Embryonic facial prominence (tissue), 1 donor: ENCODE data around the gene SYT15.
"Not testable (repeated sequence)": the region's sequence is repeated elsewhere in the genome, so short reads cannot be mapped to it uniquely, and the experiment has no call there.

Experiments
- DNase-seq: peaks from one replicate; pipeline ENCODE4 v3.0.0-alpha.2; 2016; ENCODE audit errors: extremely low spot score

Gene SYT15

DNA sequence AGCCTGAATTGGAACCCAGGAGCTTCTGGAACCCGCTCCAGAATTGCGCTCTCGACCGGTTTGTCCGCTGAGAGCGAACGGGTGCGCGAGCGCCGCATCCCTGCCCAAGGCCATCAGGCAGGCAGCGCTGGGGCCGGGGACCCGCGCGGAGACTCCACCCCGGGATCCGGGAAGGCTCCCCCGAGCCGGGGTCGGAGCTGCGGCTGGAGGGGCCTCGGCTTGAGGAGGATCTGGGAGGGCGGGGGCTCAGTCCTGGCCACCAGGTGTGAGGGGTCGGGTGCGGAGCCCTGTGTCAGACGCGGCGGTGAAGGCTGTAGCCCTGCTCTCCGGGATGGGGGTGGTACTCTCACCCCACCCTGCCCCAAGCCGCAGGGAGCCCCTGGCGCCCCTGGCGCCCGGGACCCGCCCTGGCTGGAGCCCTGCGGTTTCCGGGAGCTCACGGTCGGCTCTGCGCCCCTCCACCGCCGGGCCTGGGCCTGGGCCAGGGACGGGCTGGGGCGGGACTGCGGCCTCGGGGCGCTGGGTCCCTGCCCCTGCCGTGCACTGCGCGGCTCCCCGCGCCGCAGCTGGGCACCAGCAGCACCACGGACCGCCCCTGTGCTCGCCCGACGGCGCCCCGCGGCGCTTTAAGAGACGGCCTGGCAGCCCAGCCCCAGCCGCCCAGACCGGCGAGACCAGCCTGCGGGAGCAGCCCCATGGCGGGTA lies at the start of gene SYT15:
Gene SYT15 (plus strand): TSS at position 655 of the 705 bp plus-strand sequence. CDS start 41 bp downstream, at position 696.
- not testable (repeated sequence) for DNase-seq

DNA sequence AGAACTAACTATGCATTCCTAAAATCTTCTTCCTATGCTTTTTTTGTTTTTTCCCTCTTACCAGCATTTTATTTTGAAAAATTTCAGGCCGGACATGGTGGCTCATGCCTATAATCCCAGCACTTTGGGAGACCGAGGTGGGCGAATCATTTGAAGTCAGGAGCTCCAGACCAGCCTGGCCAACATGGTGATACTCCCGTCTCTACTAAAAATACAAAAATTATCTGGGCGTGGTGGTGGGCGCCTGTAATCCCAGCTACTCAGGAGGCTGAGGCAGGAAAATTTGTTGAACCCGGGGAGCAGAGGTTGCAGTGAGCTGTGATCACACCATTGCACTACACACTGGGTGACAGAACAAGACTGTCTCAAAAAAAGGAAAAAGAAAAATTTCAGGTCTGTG lies 49.2 kb upstream of the SYT15 start:
- DNase-seq = not testable (repeated sequence)

DNA sequence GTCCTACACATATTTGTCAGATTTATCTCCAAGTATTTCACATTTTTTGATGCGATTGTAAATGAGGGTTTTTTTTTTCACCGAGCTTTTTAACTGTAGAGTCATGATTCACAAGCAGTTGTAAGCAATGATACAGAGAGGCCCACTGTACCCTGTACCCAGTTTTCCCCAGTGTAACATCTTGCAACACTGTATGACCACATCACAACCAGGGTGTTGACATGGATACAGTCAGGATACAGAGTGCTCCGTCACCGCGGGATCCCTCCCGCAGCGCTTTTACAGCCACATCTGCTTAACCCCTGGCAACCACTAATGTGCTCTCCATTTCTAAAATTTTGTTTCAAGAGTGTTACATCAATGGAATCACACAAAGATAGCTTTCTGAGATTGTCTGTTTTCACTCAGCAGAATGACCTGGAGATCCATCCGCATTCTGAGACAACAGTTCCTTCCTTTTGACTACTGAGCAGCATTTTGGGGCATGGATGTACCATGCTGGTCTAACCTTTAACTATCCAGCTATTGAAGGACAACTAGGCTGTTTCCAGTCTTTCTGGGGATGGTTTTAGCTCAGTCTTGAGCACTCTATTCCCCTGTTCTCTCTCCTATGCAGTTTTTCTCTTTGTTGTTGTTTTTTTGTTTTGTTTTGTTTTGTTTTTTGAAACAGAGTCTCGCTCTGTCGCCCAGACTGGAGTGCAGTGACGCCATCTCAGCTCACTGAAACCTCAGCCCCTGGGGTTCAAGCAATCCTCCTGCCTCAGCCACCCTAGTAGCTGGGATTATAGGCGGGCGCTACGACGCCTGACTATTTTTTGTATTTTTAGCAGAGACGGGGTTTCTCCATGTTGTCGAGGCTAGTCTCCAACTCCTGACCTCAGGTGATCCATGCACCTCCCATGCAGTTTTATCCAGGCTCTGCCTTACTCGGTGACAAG lies 48.4 kb upstream of the SYT15 start:
- no peak for DNase-seq

DNA sequence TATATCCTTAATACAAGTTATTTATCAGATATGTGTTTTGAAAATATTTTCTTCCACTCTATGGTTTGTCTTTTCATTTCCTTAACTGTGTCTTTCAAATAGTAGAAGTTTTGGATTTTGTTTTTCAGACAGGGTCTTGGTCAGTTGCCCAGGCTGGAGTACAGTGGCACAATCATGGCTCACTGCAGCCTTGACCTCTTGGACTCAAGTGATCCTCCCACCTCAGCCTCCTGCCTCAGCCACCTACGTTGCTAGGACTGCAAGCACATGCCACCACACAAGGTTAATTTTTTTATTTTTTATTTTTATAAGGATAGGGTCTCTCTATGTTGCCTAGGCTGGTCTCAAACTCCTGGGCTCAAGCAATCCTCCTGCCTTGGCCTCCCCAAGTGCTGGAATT lies 46.7 kb upstream of the SYT15 start:
- not testable (repeated sequence) for DNase-seq

- DNase-seq = no peak
Measured at GRCh38 chr10:46534828-46535524, 44.0 kb upstream of the SYT15 start.

GRCh38 chr10:46536171-46536570 lies 42.8 kb upstream of the SYT15 start:
- no peak for DNase-seq

- DNase-seq = no peak
Measured at GRCh38 chr10:46536781-46537180, 42.1 kb upstream of the SYT15 start.

GRCh38 chr10:46537309-46537708 lies 41.6 kb upstream of the SYT15 start:
- DNase-seq = no peak

DNA sequence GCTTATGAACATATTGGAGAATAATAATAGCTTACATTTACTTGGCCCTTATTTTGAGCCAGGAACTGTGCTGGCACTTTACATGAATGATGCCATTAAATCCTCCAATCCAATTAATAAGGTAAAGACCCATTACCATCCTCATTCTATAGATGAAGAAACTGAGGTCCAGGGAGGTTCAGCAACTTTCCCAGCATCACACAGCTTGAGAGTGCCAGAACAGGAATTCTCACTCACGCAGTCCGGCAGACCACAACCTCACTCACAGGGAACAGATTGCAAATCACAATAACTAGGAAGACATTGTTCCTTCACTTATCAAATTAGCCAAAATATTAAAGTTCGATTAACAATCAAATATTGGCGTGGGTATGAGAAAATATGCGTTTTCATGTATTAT lies 40.8 kb upstream of the SYT15 start:
- no peak for DNase-seq

DNA sequence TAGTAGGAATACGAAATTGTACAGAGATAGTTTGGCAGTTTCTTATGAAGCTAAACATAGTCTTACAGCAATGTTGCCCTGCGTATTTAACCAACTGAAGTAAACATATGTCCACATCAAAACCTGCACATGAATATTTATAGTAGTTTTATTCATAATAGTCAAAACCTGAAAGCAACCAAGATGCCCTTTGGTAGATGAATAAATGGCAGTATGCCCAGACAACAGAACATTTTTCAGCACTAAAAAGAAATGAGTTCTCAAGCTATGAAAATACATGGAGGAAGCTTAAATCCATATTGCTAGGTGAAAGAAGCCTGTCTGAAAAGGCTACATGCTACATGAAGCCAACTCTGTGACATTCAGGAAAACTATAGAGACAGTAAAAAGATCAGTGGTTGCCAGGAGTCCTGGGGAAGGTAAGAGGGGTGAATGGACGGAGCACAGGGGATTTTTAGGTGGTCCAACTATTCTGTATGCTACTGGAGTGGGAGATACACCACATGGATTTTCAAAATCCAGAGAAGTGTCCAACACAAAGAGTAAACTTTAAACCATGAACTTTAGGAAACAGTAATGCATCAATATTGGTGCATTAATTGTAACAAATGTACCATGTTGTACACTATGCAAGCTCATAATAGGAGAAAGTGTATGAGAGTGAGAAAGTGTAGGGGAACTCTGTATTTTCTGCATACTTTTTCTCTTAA lies 40.1 kb upstream of the SYT15 start:
- no peak for DNase-seq

- DNase-seq = no peak
Measured at GRCh38 chr10:46539596-46540411, 39.1 kb upstream of the SYT15 start.

GRCh38 chr10:46540412-46541016 lies 38.4 kb upstream of the SYT15 start:
- no peak for DNase-seq

- DNase-seq = no peak
Measured at GRCh38 chr10:46541017-46541661, 37.8 kb upstream of the SYT15 start.

DNA sequence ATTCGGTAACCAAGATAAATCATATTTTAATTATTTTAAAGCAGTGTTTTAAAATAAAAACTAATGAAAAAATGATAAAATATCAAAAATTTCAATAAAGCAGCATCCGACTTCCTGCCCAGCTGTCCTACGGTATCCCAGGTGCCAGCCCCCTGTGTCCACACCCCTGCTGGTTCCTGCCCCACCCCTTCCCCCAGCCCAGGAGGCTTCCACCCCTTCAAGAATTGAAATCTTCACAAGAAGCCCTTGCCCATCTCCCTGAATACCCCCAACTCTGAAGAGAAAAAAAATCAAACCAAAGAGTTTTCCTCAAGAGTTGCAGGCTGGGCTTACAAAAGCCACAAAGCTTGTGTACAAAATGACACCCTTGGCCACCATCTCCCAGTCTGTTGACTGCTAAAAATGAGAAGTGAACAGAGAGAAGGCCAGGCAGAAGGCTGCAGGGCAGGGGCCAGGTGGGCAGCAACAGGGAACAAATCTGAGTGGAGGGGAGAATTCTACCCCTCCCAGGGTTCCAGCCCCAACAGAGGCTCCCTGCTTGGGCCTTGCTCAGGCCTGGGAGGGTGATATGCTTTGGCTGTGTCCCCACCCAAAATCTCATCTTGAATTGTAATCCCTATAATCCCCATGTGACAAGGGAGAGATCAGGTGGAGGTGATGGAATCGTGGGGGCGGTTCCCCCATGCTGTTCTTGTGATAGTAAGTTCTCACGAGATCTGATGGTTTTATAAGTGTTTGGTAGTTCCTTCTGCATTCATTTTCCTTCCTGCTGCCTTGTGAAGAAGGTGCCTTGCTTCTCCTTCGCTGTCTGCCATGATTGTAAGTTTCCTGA lies 37.0 kb upstream of the SYT15 start:
- DNase-seq = no peak

GRCh38 chr10:46542567-46543465 lies 36.1 kb upstream of the SYT15 start:
- no peak for DNase-seq

GRCh38 chr10:46543466-46544377 lies 35.2 kb upstream of the SYT15 start:
- no peak for DNase-seq
